ENCODE data around the gene ATE1. TPM values are rescaled to one million over a fixed set of nuclear protein-coding genes. Genes with fewer than 3 reads are reported as not detected.

ATE1 gene
- total RNA-seq, 1 donor from 2014 or later = 27.6 TPM

DNA sequence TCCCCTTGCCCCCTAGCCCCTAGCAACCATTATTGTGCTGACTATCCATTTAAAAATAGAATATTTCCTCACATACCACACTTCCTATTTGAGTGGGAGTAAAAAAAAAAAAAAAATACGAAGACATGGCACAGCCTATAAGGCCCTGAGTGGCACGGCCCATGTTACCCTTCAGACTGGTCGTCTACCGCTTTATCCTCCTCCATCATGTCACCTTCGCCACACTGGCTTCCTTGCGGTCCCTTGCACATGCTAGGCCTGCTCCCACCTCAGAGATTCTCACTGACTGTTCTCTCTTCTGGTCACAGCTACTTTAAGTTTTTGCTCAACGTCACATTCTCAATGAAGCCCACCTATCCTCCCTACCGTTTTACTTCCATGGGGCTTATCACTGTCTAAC, 130.3 kb downstream of the ATE1 start:
- H3K36me3 Mint-ChIP-seq (ENCODE audit: low read depth) = peaks cover 4% of the 10 kb centered on the region
- H3K4me3 Mint-ChIP-seq = no peak overlapping the region
- no peak overlapping the region for H3K27ac Mint-ChIP-seq (ENCODE audit: unreplicated experiment)
- TF ChIP-seq, protein P1, sequence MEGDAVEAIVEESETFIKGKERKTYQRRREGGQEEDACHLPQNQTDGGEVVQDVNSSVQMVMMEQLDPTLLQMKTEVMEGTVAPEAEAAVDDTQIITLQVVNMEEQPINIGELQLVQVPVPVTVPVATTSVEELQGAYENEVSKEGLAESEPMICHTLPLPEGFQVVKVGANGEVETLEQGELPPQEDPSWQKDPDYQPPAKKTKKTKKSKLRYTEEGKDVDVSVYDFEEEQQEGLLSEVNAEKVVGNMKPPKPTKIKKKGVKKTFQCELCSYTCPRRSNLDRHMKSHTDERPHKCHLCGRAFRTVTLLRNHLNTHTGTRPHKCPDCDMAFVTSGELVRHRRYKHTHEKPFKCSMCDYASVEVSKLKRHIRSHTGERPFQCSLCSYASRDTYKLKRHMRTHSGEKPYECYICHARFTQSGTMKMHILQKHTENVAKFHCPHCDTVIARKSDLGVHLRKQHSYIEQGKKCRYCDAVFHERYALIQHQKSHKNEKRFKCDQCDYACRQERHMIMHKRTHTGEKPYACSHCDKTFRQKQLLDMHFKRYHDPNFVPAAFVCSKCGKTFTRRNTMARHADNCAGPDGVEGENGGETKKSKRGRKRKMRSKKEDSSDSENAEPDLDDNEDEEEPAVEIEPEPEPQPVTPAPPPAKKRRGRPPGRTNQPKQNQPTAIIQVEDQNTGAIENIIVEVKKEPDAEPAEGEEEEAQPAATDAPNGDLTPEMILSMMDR (conservative IDR thresholded peaks at IDR 0.05) = no peak
- H3K4me1 Mint-ChIP-seq = peaks cover 15% of the 10 kb centered on the region
- DNase-seq (ENCODE audit: low read depth, low spot score) = no peak
- peaks cover 3% of the 10 kb centered on the region for H3K9me3 Mint-ChIP-seq
- H3K27me3 Mint-ChIP-seq (ENCODE audit: low read depth) = no peaks in the 10 kb centered on the region

DNA sequence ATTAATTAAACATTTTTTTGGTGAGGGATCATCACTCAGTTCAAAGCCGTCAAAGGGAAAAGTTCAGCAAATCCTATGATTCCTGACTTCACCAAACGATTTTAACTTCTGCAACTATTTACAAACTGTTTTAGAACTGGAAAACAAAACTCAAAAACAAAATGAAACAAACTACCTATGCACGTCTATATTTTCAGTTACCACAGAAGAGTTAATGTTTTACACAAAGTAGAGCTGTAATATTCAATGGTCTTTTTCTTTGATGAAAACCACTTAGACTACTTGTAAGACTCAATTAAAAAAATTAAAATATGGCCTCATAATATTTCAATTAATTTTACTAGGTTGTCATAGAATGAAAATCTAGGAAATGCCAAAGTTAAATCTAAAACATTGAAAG, 131.5 kb downstream of the ATE1 start:
- peaks cover 20% of the 10 kb centered on the region for H3K4me1 Mint-ChIP-seq
- TF ChIP-seq, protein P1 (conservative IDR thresholded peaks at IDR 0.05) = no peak
- H3K27ac Mint-ChIP-seq (ENCODE audit: unreplicated experiment) = no peak overlapping the region
- no peaks in the 10 kb centered on the region for H3K27me3 Mint-ChIP-seq (ENCODE audit: low read depth)
- H3K4me3 Mint-ChIP-seq = no peak overlapping the region
- H3K9me3 Mint-ChIP-seq = peaks cover 3% of the 10 kb centered on the region
- H3K36me3 Mint-ChIP-seq (ENCODE audit: low read depth) = peaks cover 3% of the 10 kb centered on the region
- DNase-seq (ENCODE audit: low read depth, low spot score) = no peak

DNA sequence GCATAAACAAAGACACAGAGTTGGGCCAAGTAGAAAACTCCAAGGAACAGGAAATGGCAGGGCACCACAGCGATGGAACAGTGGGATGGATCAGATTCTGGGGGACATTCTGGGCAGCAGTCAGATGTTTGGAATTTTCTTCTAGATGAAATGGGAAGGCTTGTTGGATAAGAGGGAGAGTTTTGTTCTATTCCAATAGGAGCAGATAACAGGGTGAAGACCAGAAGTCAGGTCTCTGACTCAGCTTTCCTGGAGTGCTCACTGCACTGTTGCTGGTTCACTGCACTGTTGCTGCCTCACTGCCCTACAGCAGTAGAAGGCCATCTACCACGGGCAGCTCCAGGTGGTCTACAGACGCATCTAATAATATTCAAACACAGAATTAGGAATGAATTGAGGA, 135.6 kb downstream of the ATE1 start:
- H3K36me3 Mint-ChIP-seq (ENCODE audit: low read depth) = no peaks in the 10 kb centered on the region
- H3K4me3 Mint-ChIP-seq = no peak overlapping the region
- no peak for DNase-seq (ENCODE audit: low read depth, low spot score)
- H3K27ac Mint-ChIP-seq (ENCODE audit: unreplicated experiment) = peak overlapping the region; percentile 28
- TF ChIP-seq, protein P1 (conservative IDR thresholded peaks at IDR 0.05) = no peak
- H3K4me1 Mint-ChIP-seq = peaks cover 7% of the 10 kb centered on the region
- H3K27me3 Mint-ChIP-seq (ENCODE audit: low read depth) = no peaks in the 10 kb centered on the region
- peaks cover 3% of the 10 kb centered on the region for H3K9me3 Mint-ChIP-seq

DNA sequence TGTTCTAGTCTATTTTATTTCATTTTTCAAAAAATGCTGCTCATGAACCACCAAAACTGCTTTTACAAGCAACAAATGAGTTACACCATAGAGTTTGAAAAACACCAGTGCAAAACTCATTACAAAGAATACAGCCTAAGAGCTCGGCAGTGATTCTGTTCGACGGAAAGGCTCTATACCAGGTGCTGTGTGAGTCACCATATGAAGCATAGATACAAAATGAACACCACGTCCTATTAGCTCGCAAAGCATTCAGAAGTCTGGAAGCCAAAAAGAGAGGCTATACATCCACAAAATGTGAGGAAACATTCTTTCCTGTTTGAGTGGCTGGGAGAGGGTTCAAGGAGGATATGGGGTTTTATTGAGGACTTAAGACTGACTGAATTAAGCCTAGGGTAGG, 136.1 kb downstream of the ATE1 start:
- H3K27ac Mint-ChIP-seq (ENCODE audit: unreplicated experiment) = peak overlapping the region; percentile 28
- no peak for DNase-seq (ENCODE audit: low read depth, low spot score)
- peaks cover 5% of the 10 kb centered on the region for H3K4me1 Mint-ChIP-seq
- H3K27me3 Mint-ChIP-seq (ENCODE audit: low read depth) = no peaks in the 10 kb centered on the region
- H3K4me3 Mint-ChIP-seq = no peak overlapping the region
- H3K9me3 Mint-ChIP-seq = peaks cover 3% of the 10 kb centered on the region
- no peaks in the 10 kb centered on the region for H3K36me3 Mint-ChIP-seq (ENCODE audit: low read depth)
- TF ChIP-seq, protein P1 (conservative IDR thresholded peaks at IDR 0.05) = no peak

DNA sequence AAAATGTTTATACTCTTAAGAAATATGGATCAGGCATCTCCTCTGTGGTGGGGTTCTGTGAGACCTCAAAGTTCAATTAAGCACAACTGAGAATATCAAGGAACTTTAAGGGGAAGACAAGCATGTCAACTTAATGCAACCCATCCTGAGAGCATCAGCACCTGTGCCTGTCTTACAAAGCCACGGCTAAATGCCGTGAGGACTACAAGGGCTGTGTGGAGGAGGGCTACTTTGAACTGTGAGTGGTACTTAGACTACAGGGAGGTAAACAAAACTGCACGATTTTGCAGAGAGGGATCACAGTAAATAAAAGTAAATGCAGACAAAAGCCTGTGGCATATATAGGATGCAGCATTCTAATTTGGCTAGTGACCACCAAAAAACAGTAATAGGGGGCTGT, 139.1 kb downstream of the ATE1 start:
- H3K4me1 Mint-ChIP-seq = peaks cover 5% of the 10 kb centered on the region
- no peak overlapping the region for H3K27ac Mint-ChIP-seq (ENCODE audit: unreplicated experiment)
- no peak overlapping the region for H3K4me3 Mint-ChIP-seq
- DNase-seq (ENCODE audit: low read depth, low spot score) = no peak
- TF ChIP-seq, protein P1 (conservative IDR thresholded peaks at IDR 0.05) = no peak
- H3K36me3 Mint-ChIP-seq (ENCODE audit: low read depth) = no peaks in the 10 kb centered on the region
- H3K9me3 Mint-ChIP-seq = no peaks in the 10 kb centered on the region
- H3K27me3 Mint-ChIP-seq (ENCODE audit: low read depth) = no peaks in the 10 kb centered on the region

DNA sequence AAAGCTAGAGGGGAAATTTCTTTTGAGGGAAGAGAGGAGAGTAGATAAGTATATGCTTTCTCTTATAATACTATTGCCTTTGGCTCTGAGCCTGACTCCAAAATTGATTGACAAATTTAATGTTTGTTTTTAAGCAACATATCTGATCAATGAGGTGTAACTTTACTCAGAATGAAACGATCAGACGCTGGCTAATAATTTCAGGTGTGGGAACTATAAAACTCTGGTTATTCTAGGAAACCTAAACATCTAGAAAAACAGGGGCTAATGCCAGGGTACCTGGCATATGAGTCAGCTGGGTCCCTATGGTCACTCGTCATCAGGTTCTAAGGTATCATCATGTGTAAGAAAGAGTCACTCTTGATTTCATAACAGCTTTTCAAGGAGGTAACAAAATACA, 139.7 kb downstream of the ATE1 start:
- no peak overlapping the region for H3K27ac Mint-ChIP-seq (ENCODE audit: unreplicated experiment)
- H3K36me3 Mint-ChIP-seq (ENCODE audit: low read depth) = no peaks in the 10 kb centered on the region
- H3K4me3 Mint-ChIP-seq = no peak overlapping the region
- no peaks in the 10 kb centered on the region for H3K27me3 Mint-ChIP-seq (ENCODE audit: low read depth)
- DNase-seq (ENCODE audit: low read depth, low spot score) = no peak
- peaks cover 5% of the 10 kb centered on the region for H3K4me1 Mint-ChIP-seq
- no peaks in the 10 kb centered on the region for H3K9me3 Mint-ChIP-seq
- TF ChIP-seq, protein P1 (conservative IDR thresholded peaks at IDR 0.05) = no peak

Data from neural crest cell (in vitro differentiated cells).